ENCODE results near the gene UBXN4.

GRCh38 chr2:135817466-135817865 lies 75.8 kb downstream of the UBXN4 start:
- TF ChIP-seq POLR2A (IDR thresholded peaks at IDR 0.05) (no peak), POLR2AphosphoS5 (IDR thresholded peaks at IDR 0.05) (no peak)
- TF ChIP-seq, protein P1, sequence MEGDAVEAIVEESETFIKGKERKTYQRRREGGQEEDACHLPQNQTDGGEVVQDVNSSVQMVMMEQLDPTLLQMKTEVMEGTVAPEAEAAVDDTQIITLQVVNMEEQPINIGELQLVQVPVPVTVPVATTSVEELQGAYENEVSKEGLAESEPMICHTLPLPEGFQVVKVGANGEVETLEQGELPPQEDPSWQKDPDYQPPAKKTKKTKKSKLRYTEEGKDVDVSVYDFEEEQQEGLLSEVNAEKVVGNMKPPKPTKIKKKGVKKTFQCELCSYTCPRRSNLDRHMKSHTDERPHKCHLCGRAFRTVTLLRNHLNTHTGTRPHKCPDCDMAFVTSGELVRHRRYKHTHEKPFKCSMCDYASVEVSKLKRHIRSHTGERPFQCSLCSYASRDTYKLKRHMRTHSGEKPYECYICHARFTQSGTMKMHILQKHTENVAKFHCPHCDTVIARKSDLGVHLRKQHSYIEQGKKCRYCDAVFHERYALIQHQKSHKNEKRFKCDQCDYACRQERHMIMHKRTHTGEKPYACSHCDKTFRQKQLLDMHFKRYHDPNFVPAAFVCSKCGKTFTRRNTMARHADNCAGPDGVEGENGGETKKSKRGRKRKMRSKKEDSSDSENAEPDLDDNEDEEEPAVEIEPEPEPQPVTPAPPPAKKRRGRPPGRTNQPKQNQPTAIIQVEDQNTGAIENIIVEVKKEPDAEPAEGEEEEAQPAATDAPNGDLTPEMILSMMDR (IDR thresholded peaks at IDR 0.05) = no peak
